Osteoblast (primary cell): ENCODE results near the gene SLC25A51. TPM values are rescaled to one million over a fixed set of nuclear protein-coding genes. Genes with fewer than 3 reads are reported as not detected.
A peak's percentile ranks its signal among the peaks of the same experiment; 100 is the strongest.

Experiments
- DNase-seq: peaks from one replicate; pipeline ENCODE4 v3.0.0; 2011; ENCODE audit warnings: low spot score, mixed read lengths; ENCODE audit not compliant: insufficient read length; ENCODE audit errors: missing footprints
- H2AFZ ChIP-seq: 2 replicates; pipeline ENCODE4 v1.6.0; 2011; ENCODE audit warnings: mild to moderate bottlenecking, low read length
- H3K27ac ChIP-seq: 2 replicates; pipeline ENCODE4 v1.5.1; 2011; ENCODE audit warnings: mild to moderate bottlenecking, low read depth, low read length, moderate library complexity
- H3K27me3 ChIP-seq: 2 replicates; pipeline ENCODE4 v1.6.0; 2012; ENCODE audit warnings: mild to moderate bottlenecking, control low read depth, inconsistent platforms, low read length, moderate library complexity; ENCODE audit not compliant: insufficient read depth
- H3K36me3 ChIP-seq: 2 replicates; pipeline ENCODE4 v1.5.1; 2011; ENCODE audit warnings: mild to moderate bottlenecking, low read length, control low read depth, moderate library complexity; ENCODE audit not compliant: insufficient read depth
- H3K4me1 ChIP-seq: 2 replicates; pipeline ENCODE4 v1.5.1; 2011; ENCODE audit warnings: mild to moderate bottlenecking, low read length, control low read depth, moderate library complexity; ENCODE audit not compliant: insufficient read depth
- H3K4me2 ChIP-seq: 2 replicates; pipeline ENCODE4 v1.6.0; 2011; ENCODE audit warnings: mild to moderate bottlenecking, low read length; ENCODE audit not compliant: insufficient read depth
- H3K4me3 ChIP-seq: fragments of 200-600 bp; sonication (generic); 3 replicates; pipeline ENCODE4 v1.5.1; 2012; ENCODE audit warnings: mild to moderate bottlenecking, low read length, inconsistent platforms; ENCODE audit not compliant: insufficient read depth
- H3K79me2 ChIP-seq: 2 replicates; pipeline ENCODE4 v1.6.0; 2012; ENCODE audit warnings: mild to moderate bottlenecking, low read length, control low read depth, inconsistent platforms; ENCODE audit not compliant: insufficient read depth
- H3K9me3 ChIP-seq: 2 replicates; pipeline ENCODE4 v1.5.1; 2011; ENCODE audit warnings: low read depth, low read length, control low read depth
- H4K20me1 ChIP-seq: 2 replicates; pipeline ENCODE4 v1.6.0; 2012; ENCODE audit warnings: mild to moderate bottlenecking, low read length, control low read depth; ENCODE audit not compliant: insufficient read depth
- CTCF ChIP-seq: IDR thresholded peaks from 2 replicates; pipeline ENCODE4 v1.5.1; 2011; ENCODE audit warnings: mild to moderate bottlenecking, low read depth, low read length, moderate library complexity; ENCODE audit errors: extremely low read depth
- total RNA-seq: library from RNA; depleted of rRNA; stranded (reverse); fragments of >200 nt; gene quantifications from 2 replicates; pipeline ENCODE4 v1.2.3, GENCODE V29; 2012

SLC25A51 gene
- total RNA-seq, 1 donor: 119 TPM

- H3K4me2 ChIP-seq: no peak overlapping the region
- peaks cover 6% of the 10 kb centered on the region for H3K4me1 ChIP-seq
- DNase-seq: peak; percentile 71
- H2AFZ ChIP-seq: no peak overlapping the region
- H3K9me3 ChIP-seq: no peaks in the 10 kb centered on the region
- no peaks in the 10 kb centered on the region for H3K27me3 ChIP-seq
- peaks cover 8% of the 10 kb centered on the region for H3K36me3 ChIP-seq
- no peak for TF ChIP-seq CTCF
- H4K20me1 ChIP-seq: peaks cover 23% of the 10 kb centered on the region
- peaks cover 19% of the 10 kb centered on the region for H3K79me2 ChIP-seq
- no peak overlapping the region for H3K4me3 ChIP-seq
- no peak overlapping the region for H3K27ac ChIP-seq
These were observed 19.3 kb upstream of the SLC25A51 start for GRCh38 chr9:37923118-37923795.

GRCh38 chr9:37922363-37923117, 18.6 kb upstream of the SLC25A51 start:
- no peak overlapping the region for H2AFZ ChIP-seq
- H3K36me3 ChIP-seq: peaks cover 12% of the 10 kb centered on the region
- no peaks in the 10 kb centered on the region for H3K27me3 ChIP-seq
- peak; percentile 34 for DNase-seq
- H3K9me3 ChIP-seq: no peaks in the 10 kb centered on the region
- H3K4me2 ChIP-seq: no peak overlapping the region
- peaks cover 20% of the 10 kb centered on the region for H4K20me1 ChIP-seq
- H3K79me2 ChIP-seq: peaks cover 16% of the 10 kb centered on the region
- H3K4me1 ChIP-seq: peaks cover 6% of the 10 kb centered on the region
- H3K27ac ChIP-seq: no peak overlapping the region
- no peak overlapping the region for H3K4me3 ChIP-seq
- TF ChIP-seq CTCF: no peak

- no peak for TF ChIP-seq CTCF
- no peak overlapping the region for H3K4me3 ChIP-seq
- no peak overlapping the region for H3K4me2 ChIP-seq
- H2AFZ ChIP-seq: no peak overlapping the region
- peaks cover 9% of the 10 kb centered on the region for H3K79me2 ChIP-seq
- no peaks in the 10 kb centered on the region for H3K9me3 ChIP-seq
- peaks cover 16% of the 10 kb centered on the region for H4K20me1 ChIP-seq
- peaks cover 16% of the 10 kb centered on the region for H3K36me3 ChIP-seq
- peak; percentile 31 for DNase-seq
- H3K4me1 ChIP-seq: peaks cover 6% of the 10 kb centered on the region
- no peaks in the 10 kb centered on the region for H3K27me3 ChIP-seq
- no peak overlapping the region for H3K27ac ChIP-seq
These were observed 17.8 kb upstream of the SLC25A51 start for GRCh38 chr9:37921546-37922300.

- Histone ChIP-seq H3K36me3 (peaks cover 16% of the 10 kb centered on the region), H3K4me2 (no peak overlapping the region), H2AFZ (no peak overlapping the region)
These were observed 17.2 kb upstream of the SLC25A51 start for GRCh38 chr9:37921168-37921510.

More at GRCh38 chr9:37921168-37921510, 17.2 kb upstream of the SLC25A51 start:
- H3K4me3 ChIP-seq: no peak overlapping the region
- peaks cover 4% of the 10 kb centered on the region for H3K79me2 ChIP-seq
- H3K27me3 ChIP-seq: no peaks in the 10 kb centered on the region
- no peak overlapping the region for H3K27ac ChIP-seq
- peaks cover 12% of the 10 kb centered on the region for H4K20me1 ChIP-seq
- TF ChIP-seq CTCF: no peak
- H3K9me3 ChIP-seq: no peaks in the 10 kb centered on the region
- H3K4me1 ChIP-seq: peaks cover 2% of the 10 kb centered on the region
- DNase-seq: no peak
